NCI-H1105 (cell line): ENCODE data around the gene LDB2.

Experiments used
- DNase-seq: peaks from one replicate; lab custom pipeline; 2025; lab: John Stamatoyannopoulos, UW

The LDB2 gene

DNA sequence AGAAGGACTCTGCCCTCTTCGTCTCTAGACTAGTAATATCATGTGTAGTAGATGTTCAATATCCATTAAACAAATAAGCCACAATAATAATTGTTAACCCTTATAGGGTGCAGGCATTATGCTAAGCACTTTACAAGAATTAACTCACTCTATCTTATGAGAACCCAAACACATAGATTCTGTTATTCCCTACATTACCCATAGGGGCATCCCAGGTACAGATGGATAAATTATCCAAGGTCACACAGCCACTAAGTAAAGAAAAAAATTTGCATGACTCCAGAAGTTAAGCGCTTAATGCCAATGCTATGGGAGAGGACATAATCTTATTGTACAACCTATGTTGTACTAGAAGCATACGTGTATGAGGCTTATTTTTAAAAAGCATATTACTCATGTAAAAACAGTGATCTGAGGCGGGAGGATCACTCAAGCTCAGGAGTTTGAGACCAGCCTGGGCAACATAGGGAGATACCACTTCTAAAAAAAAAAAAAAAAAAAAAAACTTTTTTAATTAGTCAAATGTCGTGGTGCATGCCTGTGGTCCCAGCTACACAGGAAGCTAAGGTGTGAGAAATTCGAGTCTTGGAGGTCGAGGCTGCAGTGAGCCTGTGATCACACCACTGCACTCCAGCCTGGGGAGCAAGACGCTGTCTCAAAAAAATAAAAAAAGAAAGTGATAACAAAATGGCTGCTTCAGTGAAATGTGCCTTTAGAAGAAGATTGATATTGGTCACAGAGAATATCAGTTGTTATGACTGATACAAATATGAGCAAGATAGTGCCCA, 13.6 kb downstream of the LDB2 start:
- DNase-seq: no peak

DNA sequence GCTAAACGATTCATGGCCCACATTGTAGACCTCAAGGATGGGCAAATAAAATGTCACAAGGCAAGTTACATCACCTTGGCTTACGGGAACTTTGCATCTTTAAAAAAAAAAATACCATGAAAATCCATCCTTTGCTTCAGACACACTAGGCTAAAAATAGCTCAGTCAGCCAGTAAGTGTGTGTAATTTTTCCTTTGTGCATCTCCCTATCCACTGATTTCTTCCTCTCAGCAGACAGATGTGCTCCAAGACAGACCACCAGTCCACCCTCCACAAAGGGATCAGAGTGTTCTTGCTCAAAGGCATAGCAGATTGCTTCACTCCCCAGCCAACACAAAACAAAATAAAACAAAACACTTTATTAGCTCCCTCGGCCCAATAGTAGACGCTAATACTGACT, 14.6 kb downstream of the LDB2 start:
- DNase-seq: no peak

DNA sequence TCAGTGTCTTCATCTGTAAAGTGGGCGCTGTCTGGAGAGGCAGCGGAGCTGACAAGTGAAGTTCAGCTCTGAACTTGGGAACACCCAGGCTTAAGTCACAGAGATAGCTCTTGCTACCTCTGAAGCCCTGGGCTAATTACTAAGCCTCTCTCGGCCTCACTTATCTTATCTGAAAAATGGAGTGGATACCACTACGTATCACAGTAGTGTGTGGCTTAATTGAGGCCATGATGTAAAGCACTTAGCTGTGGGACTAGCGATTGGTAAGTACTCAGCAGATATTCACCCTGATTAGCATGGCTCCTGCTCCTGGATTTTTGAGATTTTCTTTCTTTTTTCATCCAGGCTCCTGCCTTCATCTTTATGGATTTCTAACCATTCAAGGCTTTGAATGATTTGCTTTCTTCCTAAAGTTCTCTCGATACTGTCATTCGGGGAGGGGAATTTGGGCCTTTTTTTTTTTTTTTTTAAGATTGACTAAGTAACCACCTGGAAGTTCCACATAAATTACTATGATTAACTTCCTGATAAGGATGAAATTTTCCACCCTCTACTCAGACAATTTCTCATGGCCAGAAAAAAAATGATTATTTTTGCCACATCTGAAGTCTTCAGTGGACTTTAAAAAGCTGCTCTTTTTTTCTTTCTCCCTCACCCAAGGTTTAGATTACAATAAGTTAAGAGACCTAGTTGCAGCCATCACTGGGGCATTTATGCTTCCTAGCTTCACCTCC, 17.1 kb downstream of the LDB2 start:
- DNase-seq: no peak

DNA sequence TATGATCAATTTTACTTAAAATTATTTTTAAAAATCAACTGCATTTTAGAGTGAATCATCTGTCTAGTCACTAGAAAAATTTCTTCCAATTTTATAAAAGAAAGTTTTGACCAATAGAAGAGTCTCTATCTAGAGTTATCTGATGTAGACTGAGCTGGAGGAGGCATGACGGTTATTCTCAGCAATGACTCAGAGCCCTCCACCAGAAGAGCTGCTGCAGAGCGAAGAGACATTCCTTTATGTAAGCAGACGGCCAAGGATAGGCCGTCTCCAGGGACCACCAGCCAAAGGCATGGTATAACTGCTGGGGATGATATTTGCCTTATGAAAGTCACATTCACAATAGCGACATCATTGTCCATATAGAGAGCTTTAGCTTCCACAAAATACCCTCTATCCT, 23.0 kb downstream of the LDB2 start:
- DNase-seq: no peak

DNA sequence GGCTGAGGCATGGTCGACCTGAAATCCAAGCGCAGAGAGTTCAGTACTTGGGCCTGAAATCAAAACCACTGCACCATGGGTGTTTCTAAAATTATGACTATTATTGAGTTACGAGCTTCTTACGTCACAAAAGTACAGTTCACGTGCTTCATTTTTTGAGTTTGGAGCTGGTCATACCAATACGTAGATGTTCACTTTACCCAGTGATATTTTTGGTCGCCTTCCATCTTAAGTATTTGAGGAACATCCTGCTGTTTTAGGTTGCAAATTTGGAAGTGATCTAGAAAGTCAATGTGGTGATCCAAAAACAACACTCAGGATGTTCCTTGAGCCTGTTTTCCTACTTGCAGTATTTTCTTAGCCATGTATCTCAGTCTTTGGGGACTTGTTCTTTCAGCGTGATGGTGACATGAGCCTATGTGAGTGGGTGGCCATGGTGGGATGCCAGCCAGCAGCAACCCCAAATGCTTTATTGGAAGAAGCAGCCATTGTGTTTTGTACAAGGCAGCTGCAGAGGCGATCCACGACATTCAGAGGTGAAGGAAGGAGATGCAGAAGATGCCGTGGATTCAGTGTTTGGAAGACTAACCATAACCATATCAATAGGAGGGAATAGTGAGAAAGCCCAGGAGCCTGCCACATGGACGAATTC, 28.7 kb downstream of the LDB2 start:
- no peak for DNase-seq

DNA sequence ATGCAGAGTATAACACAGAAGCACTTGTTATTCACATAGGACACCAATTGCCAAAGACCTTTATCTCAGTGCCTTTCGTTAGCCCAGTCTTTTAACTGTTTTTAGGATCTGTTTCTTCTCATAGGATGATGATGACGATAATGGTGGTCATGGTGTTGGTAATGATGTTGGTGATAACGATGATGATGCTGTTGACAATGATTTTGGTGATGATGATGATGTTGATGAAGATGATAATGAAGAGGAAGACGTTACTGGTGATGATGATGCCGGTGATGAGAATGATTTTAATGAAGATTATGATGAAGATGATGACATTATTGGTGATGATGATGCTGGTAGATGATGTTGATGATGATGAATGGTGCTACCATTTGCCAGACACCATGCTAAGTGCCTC, 29.8 kb downstream of the LDB2 start:
- no peak for DNase-seq

DNA sequence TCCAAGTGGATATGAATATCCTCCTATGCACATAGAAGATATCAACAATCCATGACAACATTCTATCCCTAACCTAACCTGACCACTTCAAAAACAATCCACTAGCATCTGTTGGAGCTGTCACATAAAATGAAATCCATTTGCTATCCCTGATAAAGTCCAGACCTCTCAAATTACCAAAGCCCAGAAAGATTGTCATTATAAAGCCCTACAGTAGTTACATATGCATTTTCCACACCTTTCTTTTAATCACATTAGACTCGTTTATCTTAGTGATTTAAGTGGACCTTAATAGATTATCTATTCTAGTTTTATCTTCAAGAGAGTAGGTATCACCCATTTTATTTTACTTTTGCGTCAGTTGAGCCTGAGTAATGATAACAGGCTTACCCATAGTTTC, 30.6 kb downstream of the LDB2 start:
- DNase-seq: no peak

DNA sequence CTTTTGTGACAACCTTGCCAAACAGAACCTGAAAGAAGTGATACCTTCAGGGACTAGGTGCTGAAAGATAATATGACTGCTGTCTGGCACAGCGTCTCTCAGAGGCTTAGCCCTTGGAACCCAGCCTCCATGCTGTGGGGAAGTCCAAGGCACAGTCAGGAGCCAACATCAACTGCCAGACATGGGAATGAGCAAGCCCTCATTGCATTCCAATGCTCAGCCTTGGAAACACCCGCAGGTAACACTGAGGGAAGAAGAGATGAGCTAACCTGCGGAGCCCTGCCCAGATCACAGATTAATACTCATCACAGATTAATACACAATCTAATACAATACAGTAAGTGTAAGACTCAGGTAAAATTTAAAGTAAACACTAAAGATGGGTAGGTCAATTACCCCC, 31.5 kb downstream of the LDB2 start:
- DNase-seq: no peak

DNA sequence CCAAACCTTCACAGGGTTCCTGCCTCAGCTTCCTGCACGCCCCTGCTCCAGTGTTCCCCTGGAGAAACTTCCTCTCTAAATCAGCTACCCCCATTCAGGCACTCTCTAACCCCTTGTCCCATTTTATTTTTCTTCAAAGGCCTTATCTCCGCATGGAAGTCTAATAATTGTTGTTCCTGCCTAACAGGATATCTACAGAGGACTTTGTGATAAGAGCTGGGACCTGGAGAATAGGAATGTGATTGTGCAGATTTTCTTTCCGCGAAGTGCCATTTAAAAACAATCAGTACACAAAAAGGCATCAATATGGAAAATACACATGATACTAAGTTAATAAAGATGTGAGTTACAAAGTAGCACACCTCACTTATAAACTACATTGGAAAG, 32.6 kb downstream of the LDB2 start:
- no peak for DNase-seq

DNA sequence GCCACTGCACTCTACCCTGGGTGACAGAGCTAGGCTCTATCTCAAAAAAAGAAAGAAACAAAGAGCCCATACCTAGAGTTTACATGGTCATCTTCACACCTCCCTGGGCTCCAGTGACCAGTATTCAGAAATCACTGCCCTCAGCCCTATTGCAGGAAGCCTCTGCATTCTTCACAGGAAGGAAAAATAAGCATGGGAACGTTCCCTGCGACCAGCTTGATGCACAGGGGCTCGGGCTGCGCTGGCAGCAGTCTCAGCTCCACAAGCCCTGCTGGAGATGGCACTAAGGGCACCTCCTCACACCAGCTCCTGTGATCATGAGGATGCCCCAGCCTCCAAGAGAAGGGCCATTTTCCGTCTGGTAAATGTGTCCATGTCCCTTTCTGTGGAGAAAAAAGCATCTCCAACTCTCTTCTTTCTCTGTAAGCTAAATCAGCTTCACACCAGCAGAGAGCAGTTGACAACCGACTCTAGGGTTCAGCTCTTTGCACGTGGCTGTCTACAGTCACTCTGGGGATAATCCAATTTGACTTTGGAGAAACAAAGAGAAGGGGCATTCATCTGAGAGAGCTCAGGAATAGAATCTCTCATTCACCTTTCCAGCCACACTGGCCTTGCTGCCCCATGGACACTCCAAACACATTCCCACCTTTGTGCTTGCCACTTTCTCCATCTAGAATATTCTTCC, 33.1 kb downstream of the LDB2 start:
- DNase-seq: no peak

DNA sequence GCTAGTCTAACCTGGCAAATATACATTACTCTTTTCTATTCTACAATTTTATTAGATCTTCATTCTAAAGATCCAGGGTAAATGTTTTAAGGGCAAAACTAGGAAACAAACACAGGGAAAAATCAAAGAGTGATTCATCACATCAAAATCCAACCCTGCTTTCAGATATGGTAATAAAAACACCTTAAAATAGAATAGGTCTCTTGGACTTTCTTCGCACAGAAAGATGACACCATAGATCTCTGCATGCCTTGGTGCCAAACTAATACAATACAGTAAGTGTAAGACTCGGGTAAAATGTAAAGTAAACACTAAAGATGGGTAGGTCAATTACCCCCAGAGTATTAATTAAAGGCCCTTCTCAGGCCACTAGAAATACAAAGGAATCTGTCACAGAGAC, 34.2 kb downstream of the LDB2 start:
- DNase-seq: no peak

DNA sequence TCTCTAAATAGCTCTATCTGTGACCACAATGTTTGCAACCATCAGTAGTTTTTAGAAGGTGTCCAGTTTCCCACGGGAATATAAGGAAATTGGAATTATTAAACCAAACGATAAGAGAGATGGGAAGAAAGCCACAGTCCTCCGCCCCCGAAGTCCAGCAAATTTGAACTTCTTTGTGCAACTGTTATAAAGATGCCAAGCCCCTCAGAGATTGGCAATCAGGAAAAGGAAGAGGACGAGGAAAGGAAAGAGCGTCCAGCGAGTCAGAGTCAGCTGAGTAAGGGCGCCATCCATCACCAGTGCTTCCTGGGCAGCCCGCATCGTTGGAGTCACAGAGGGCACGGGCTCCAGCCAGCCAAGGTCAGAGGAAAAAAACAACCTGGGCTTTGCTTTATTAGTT, 35.7 kb downstream of the LDB2 start:
- DNase-seq: no peak

DNA sequence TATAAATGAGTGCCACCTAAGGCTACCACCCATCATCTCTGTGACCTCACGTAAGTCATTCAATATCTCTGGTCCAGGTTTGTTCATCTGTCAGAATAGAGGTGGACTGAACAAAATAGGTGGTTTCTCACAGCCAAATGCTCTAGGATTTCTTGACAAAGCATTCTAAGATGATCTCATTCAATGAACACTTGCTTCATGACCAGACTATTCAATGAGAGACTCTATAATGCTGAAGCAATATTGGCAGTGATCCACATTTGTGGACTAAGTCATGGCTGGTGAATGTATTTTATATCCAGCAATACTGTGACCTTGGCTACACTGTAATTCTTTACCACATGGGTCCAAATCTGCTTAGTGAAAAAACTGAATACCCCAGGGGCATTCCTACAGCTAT, 37.9 kb downstream of the LDB2 start:
- no peak for DNase-seq

DNA sequence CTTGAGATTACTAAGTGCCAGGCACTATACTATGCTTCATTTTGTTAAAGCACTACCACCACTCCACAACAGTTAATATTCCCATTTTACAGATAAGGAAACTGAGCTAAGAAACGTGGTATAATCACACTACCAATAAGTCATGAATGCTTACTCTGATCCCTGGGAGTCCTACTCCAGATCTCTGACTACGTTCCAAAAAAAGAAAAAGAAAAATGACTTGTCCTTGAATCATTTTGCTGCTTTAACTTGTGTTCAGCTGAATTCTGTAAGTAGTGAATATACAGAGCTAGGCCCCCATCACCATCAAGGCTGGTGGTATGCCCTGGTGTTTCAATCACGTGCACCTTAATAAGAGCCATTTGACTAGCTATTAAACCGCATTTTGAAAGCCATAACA, 39.4 kb downstream of the LDB2 start:
- no peak for DNase-seq

DNA sequence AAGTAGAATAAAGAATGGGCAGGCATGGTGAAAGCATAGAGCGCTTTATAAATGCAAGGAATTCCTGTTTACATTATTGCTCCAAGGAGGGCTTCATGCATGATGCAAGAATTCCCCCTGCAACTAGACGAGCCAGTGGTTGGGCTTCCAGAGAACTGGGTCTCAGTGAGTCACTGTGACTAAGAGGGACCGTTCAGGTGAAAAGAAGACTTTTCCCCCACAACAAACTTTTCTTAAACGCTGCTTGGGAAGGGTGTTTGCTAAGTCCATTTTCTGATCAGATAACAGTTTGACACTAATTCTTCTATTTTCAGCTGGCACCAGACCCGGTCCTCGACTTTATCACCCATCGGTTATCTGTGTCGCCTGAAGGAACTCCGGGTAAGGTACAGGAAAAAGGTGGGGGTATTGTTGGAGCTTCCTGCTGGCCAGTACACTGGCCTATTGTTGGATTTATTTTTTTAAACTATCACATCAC, 40.1 kb downstream of the LDB2 start:
- DNase-seq: no peak

DNA sequence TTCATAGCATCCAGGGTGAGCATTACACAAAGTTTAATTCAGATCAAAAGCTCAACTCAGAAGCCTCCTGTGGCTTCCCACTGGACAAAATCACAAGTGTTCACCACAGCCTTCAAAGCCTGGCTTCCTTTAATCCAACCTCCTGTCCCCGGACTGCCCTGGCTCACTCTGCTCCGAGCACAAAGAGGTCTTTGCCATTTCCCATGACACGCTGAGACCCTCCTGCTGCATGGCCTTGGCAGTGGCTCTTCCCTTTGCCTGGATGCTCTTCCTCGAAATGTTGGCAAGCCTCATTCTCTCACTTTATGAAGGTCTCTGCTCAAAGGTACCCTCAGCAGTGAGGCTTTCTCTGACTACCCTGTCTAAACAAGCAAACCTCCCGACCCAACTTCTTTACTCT, 41.0 kb downstream of the LDB2 start:
- DNase-seq: no peak

DNA sequence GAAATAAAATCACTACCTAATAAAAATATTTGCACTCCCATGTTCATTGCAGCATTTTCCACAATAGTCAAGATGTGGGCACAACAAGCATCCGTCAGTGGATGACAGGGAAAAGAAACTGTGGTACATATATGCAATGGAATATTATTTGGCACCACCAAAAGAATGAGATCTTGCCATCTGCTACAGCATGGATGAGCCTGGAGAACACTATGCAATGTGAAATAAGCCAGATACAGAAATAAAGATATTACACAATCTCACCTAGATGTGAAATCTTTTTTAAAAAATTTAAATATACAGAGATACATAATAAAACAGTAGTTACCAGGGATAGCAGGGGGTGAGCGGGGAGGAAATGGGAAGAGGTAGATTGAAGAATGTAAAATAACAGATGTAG, 44.8 kb downstream of the LDB2 start:
- no peak for DNase-seq

DNA sequence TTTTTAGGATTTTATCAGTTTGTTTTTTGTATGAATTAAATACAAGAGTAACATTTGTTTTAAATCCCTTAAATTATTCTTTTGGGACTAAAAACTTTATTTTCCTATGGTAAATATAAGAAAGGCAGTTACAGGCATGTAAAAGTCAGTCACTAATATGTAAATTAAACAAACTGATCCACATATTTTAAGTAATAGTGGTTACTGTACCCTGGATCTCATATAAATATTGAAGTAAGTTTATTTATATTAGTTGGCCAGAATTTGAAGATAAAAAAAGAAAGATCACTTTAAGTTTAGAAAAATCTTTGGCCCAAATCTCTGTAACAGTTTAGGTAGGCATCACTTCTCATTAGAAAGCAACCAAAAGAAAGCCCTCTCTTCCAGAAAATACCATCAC, 45.8 kb downstream of the LDB2 start:
- DNase-seq: no peak

DNA sequence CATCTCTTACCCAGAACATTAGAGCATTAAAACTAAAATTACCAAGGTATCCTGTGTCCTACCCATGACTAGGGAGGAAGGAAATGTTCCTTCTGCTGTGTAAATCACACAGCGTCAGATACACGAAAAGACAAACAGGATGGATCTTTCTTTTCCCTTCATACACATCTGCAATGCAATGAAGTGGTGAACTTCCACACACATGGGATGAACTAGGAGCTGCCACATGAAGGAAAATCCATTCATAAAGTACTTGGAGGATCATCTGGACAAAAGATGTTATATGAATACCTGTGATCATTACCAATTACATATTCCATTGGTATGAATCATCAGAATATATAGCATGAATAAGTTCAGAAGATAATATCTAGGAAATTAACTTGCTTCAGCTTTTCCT, 46.2 kb downstream of the LDB2 start:
- DNase-seq: no peak

DNA sequence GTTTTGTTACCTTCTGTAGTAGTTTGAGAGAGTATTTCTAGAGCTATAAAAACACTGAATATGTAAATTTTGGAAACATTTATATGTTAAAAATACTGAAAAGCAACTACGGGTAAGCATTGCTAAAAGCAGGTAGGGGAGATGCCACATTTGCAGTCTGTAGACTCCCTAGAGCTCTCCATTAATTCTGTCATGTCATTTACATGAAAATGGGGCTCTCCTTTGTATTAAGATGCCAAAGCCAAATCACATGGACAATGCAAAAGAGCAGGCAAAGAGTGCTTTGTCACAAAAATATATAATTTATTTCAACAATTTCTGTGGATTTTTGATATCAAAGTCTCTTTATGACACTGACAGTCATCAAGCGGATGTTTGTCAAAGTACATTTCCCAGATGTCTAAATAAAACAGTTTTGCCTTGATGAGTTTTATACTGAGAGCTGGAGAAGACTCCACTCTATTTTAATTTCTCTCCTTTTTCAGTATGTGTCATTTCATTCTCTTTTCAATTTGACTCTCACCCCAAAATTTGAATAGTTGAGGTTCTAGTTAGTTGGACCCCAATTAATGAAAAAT, 51.8 kb downstream of the LDB2 start:
- no peak for DNase-seq

DNA sequence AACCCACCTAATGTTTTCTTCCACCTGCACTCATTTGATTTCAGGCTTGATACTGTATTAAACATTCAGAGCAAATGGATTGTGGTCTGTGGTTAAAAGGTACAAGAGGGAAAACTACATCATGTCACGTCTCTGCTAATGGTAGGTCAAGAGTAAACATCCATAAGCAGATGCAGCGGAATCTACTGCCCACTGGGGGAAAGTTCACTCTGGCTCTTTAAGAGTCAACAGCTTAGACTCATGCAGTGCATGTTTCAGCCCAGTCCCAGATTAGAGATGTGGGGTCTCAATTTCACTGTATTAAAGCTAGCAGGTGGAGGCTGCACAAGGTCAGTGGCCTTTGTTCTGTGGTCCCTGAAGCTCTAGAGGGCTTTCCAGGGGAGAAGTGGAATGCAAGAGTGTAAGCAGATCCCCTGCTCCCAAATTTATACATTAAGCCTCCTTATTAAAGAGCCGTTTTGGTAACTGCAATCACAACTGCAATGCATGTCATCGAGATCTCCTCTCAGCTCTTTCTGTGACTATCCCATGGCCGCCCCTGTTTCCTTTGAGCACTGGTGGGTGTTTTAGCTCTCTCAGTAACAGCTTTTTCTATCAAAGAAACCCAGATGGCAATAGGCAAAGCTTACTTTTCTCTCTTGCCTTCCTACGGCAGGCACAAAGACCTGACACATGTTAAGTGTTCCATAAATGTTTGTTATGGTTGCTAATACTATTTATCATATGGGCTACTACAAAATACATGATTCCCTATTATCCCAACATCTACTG, 53.4 kb downstream of the LDB2 start:
- DNase-seq: no peak
